H1 (cell line): ENCODE measurements around the gene SPOCD1. TPM values are rescaled to one million over a fixed set of nuclear protein-coding genes. Genes with fewer than 3 reads are reported as not detected.

ENCODE experiments used
- CBX8 ChIP-seq: fragments of 300-800, 300-1000 bp; sonication (generic); IDR thresholded peaks from 2 replicates; pipeline ENCODE4 v1.7.1; 2016; ENCODE audit warnings: low read depth, low read length, borderline replicate concordance
- CHD2 ChIP-seq: IDR thresholded peaks from 2 replicates; pipeline ENCODE4 v1.6.1; 2012; ENCODE audit warnings: low read length, improper control_type of control experiment
- SIX5 ChIP-seq: IDR thresholded peaks from 2 replicates; pipeline ENCODE4 v1.6.1; 2011; ENCODE audit warnings: mild to moderate bottlenecking, low read depth, low read length
- SP2 ChIP-seq: IDR thresholded peaks from 2 replicates; pipeline ENCODE4 v1.6.1; 2012; ENCODE audit warnings: mild to moderate bottlenecking, low read length, inconsistent platforms
- polyA plus RNA-seq, 7 experiments: library from polyadenylated mRNA; depleted of rRNA in 3 of 7; stranded (reverse) in 5 of 7; unstranded in 2 of 7; fragments of >200 nt in 5 of 7; fragments of 200-250 nt in 2 of 7; gene quantifications; 1 replicate in 5 of 7; 2 replicates in 1 of 7; 4 replicates in 1 of 7; pipeline versions ENCODE4 v1.2.1 to v1.2.3, GENCODE V29; 2011 to 2013; ENCODE audit warnings: missing spikeins in 2 of 7, mixed read lengths in 2 of 7
- total RNA-seq: library from RNA; stranded (reverse); fragmentation: NEBNext Ultra II Directional; extraction: Animal tissue kit (Norgen Biotek cat#: 25700); gene quantifications from 2 replicates; pipeline ENCODE4 v1.2.1, GENCODE V29; 2021

SPOCD1 gene
- total and polyA plus RNA-seq, 2 of the 8 experiments (the other 6 are each of a cell fraction or from before 2014, with no cell fraction given) = 1.8 to 2.9 TPM

GRCh38 chr1:31800674-31800967 lies 15.2 kb downstream of the SPOCD1 start (continued):
- no peak for TF ChIP-seq SIX5
- TF ChIP-seq SP2 = no peak
- TF ChIP-seq CBX8 = no peak
- no peak for TF ChIP-seq CHD2
